ENCODE results near the gene PRDM16. TPM values are rescaled to one million over a fixed set of nuclear protein-coding genes. Genes with fewer than 3 reads are reported as not detected.

The PRDM16 gene
- total RNA-seq, 1 experiment from 2014 or later: not detected

DNA sequence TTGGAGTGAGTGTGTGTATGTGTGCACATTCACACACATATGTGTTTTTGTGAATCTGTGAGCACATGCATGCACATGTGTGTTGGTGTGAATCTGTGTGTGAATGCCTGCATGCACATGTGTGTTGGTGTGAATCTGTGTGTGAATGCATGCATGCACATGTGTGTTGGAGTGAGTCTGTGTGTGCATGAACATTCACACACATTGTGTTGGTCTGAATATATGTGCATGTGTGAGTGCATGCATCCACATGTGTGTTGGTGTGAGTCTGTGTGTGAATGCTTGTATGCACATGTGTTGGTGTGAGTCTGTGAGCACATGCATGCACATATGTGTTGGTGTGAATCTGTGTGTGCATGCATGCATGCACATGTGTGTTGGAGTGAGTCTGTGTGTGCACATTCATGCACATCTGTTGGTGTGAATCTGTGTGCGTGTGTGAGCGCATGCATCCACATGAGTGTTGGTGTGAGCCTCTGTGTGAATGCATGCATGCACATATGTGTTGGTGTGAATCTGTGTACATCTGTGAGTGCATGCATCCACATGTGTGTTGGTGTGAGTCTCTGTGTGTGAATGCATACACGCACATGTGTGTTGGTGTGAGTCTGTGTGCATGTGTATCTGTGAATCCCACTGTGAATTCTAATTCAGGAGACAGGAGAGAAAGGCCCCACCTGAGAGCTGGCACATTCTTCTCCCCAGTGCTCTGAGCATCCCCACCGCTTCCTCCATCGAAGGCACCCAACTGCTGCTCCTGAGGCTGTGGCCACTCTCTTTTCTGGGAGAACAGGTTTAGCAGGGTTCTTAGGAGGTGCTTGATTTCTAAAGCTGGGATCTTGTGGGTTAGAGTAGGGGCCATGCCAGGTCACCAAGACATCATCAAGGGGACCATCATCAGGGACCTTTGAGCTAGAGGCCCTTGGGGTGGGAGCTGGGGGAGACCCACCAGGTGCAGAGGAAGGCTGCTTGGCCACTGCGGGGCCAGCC lies 267.9 kb downstream of the PRDM16 start:
- no peak for DNase-seq (ENCODE audit: low read depth)

- no peak for DNase-seq (ENCODE audit: low read depth)
Observed at GRCh38 chr1:3337798-3338724, 269.1 kb downstream of the PRDM16 start.

- DNase-seq (ENCODE audit: low read depth): no peak
Observed at GRCh38 chr1:3338725-3339070, 269.7 kb downstream of the PRDM16 start.

GRCh38 chr1:3339856-3340255 lies 270.9 kb downstream of the PRDM16 start:
- no peak for DNase-seq (ENCODE audit: low read depth)

DNA sequence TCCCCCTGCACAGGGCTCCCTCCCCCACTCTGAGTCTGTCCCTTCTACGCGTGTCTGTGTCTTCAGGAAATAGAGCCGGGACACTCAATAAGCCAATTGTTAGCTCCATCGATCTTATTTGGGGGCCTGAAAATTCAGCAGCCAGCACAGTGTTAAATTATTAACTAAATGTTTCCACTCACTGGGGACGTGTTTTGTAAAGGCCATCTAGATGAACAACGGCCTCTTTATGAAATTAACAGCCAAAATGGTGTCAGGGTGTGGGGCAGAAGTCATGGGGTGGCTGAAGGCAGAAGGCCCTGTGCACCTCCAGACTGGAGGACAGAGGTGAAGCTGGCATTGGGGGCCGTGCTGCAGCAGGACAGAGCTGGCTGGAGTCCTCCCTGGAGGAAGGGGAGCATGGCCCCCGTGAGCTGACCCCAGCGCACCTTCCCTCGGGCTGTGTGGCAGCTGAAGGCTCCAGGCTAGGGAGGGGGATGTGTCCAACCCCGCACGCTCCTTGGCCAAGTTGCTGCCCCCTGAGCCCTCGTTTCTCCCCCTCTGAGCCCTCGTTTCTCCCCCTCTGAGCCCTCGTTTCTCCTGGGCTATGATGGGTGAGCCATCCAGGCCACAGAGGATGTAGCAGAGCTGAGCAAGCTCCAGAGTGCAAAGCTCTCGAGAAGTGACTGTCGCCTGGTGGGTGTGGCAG lies 271.7 kb downstream of the PRDM16 start:
- DNase-seq (ENCODE audit: low read depth): no peak

DNA sequence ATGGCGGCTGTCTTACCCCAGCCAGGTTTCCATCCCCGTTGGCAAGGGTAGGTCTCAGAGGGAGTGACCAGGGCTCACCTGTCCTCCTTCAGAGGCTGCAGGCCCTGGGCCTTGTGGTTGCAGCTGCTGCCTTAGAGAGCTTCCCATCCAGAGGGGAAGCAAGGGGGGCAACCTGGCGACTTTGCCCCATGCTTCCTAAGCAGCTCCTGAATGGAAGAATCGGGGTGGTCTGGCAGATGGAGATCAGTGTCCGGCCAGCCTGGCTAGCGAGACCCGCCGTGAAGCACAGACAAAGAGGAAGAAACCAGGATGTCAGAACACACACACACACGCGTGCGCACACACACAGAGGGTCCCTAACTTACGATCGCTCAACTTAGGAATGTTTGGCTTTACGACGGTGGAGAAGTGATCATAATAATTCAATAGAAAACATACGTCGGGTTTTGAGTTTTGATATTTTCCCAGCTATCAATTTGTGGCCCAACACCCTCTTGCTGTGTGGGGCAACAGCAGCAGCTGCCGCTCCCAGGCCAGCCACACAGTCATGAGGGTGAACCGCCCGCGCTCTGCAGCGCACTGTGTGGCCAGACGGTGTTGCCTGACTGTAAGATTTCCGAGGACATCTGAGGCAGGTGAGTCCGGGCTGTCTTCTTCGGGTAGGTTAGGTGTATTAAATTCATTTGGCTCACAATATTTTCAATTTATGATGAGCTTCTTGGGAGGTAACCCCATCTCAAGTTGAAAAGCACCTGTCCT lies 272.4 kb downstream of the PRDM16 start:
- DNase-seq (ENCODE audit: low read depth): no peak

DNA sequence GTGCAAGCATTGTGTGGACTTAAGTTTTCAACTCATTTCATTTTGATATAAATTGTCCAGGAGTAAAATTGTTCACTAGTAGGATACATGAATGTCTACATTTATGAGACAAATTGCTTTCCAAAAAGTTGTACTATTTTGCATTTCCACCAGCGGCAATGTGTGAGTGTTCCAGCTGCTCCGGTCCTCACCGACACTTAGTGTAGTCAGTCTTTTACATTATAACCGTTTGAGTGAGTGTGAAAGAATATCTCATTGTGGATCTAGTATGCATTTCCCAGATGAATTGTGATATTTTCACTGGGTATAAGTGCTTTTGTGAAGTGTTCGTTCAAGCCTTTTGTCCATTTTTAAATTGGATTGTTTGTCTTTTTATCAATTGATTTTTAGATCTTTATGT lies 274.0 kb downstream of the PRDM16 start:
- DNase-seq (ENCODE audit: low read depth): no peak

GRCh38 chr1:3344395-3344794 lies 275.4 kb downstream of the PRDM16 start:
- DNase-seq (ENCODE audit: low read depth): no peak

- DNase-seq (ENCODE audit: low read depth): no peak
Observed at GRCh38 chr1:3345792-3346191, 276.8 kb downstream of the PRDM16 start.

DNA sequence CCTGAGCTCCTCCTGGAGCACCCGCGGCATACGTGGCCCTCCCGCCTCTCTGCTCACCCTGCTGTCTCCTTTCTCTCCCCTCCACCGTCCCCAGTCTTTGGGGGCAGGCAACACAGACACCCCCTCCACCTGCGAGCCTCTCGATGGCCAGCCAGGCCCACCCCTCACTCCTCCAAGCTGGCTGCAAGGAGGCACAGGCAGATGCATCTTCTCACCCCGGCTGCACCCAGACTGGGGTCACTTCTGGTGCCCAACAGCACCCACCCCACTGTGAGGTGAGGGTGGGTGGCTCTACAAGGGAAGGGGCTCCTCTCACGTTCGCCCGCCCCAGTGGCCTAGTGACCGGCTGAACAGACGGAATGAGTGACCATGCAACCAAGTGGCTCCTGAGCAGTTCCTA lies 277.5 kb downstream of the PRDM16 start:
- no peak for DNase-seq (ENCODE audit: low read depth)

GRCh38 chr1:3347257-3348020 lies 278.4 kb downstream of the PRDM16 start:
- no peak for DNase-seq (ENCODE audit: low read depth)

DNA sequence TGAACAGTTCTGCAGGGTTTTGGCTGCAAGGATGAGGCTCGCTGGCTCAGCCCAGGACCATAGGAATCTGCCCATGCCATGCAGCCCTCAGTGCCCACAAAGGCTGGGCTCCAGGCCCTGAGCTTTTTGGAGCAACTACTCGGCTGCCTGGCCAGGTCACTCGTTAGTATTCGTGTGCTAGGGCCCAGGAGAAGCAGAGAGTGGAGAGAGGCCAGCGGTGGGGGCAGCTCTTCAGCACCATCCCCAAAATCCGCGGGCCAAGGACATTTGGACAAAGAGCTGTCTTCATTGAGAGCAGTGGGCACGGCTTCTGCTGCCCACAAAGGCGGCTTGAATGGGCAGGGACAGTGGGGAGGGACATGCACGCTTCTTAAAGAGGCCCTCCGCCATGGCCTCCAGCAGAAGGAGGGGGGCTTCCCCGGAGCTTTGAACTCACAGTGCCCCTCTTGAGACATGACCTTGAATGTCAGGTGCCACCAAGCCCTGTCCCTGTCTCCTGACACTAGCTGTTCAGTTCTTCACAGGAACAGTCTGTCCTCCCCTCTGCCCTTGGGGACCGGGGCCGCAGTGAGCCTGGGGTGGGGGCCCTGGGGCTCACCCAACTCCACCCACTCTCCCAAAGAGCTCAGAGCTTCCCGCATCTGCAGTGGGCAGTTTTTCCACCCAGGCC lies 279.3 kb downstream of the PRDM16 start:
- DNase-seq (ENCODE audit: low read depth): no peak

- DNase-seq (ENCODE audit: low read depth): no peak
Observed at GRCh38 chr1:3349161-3349967, 280.4 kb downstream of the PRDM16 start.

DNA sequence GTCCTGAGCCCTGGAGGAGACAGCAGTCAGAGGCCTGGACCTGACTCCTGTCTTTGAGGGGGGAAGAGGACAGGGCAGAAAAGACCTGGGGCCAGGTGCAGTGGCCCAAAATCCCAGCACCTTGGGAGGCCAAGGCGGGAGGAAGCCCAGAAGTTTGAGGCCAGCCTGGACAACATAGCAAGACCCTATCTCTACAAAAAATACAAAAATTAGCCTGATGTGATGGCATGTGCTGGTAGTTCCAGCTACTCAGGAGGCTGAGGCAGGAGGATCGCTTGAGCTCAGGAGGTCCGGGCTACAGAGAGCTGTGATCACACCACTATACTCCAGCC lies 280.9 kb downstream of the PRDM16 start:
- no peak for DNase-seq (ENCODE audit: low read depth)

- DNase-seq (ENCODE audit: low read depth): peak; percentile 39
Observed at GRCh38 chr1:3350506-3351261, 281.7 kb downstream of the PRDM16 start.

- DNase-seq (ENCODE audit: low read depth): no peak
Observed at GRCh38 chr1:3351449-3352298, 282.7 kb downstream of the PRDM16 start.

DNA sequence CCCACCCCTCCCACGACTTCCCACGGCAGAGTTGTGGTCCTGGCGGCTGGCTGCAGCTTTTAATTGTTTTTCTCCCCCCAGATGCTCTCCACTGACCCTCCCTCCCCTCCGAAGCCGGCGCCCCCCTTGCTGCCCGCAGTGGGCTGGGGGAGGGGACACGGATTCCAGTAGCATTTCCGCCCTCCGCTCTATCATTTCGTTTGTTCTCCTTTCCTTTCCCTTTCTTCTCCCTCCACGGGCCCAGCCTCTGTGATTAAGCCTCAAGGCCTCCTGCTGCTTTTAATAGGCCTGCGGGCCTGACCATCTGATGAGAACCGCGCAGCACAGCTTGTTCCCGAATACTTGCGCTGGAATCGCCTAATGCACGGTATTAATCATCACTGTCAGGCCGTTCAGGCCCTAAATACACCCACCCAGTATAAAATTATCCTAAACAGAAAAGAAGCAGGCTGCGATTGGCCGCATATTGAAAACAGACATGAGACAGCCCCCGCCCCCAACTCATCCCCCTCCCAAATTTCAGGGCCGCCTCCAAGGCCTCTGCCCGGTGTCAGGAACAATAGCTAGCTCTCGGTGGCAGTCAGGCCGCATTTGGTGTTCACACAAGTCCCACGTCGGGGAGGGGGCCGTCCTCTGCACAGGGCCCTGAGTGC lies 283.4 kb downstream of the PRDM16 start:
- peak; percentile 48 for DNase-seq (ENCODE audit: low read depth)

All from RPMI7951 (cell line).